ENCODE results near the gene PLCB1. TPM values are rescaled to one million over a fixed set of nuclear protein-coding genes. Genes with fewer than 3 reads are reported as not detected.

The PLCB1 gene
- total RNA-seq, 1 donor: 46.5 TPM

DNA sequence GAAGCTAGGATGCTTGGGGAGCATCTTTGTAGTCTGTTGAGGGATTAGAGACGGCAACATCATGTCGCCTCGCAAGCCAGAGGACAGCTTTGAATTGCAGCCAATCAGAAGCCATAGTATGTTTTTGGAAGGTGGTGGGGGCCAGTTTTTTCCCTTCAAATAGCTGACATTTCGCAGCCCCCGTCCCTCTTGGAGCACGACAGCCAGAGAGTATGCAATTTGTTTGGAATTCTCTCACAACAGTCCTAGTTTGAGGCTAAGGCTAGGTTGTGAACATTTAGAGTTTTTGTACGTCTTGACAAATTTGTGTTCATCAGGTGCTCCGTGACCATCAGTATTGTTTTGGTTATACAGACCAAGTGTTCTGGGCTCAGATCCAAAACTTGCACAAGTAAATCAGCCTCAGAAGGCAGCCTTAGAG, 83.3 kb downstream of the PLCB1 start:
- TF ChIP-seq, protein P1, sequence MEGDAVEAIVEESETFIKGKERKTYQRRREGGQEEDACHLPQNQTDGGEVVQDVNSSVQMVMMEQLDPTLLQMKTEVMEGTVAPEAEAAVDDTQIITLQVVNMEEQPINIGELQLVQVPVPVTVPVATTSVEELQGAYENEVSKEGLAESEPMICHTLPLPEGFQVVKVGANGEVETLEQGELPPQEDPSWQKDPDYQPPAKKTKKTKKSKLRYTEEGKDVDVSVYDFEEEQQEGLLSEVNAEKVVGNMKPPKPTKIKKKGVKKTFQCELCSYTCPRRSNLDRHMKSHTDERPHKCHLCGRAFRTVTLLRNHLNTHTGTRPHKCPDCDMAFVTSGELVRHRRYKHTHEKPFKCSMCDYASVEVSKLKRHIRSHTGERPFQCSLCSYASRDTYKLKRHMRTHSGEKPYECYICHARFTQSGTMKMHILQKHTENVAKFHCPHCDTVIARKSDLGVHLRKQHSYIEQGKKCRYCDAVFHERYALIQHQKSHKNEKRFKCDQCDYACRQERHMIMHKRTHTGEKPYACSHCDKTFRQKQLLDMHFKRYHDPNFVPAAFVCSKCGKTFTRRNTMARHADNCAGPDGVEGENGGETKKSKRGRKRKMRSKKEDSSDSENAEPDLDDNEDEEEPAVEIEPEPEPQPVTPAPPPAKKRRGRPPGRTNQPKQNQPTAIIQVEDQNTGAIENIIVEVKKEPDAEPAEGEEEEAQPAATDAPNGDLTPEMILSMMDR (IDR thresholded peaks at IDR 0.05; ENCODE audit: insufficient read depth, low read length): no peak
- no peak overlapping the region for H3K4me3 ChIP-seq (ENCODE audit: low read depth, low read length)
- peak; percentile 54 for DNase-seq (ENCODE audit: low read depth)

GRCh38 chr20:8216375-8217200, 84.5 kb downstream of the PLCB1 start:
- no peak overlapping the region for H3K4me3 ChIP-seq (ENCODE audit: low read depth, low read length)
- TF ChIP-seq, protein P1 (IDR thresholded peaks at IDR 0.05; ENCODE audit: insufficient read depth, low read length): no peak
- DNase-seq (ENCODE audit: low read depth): no peak

- TF ChIP-seq, protein P1 (IDR thresholded peaks at IDR 0.05; ENCODE audit: insufficient read depth, low read length): no peak
- no peak overlapping the region for H3K4me3 ChIP-seq (ENCODE audit: low read depth, low read length)
- peak; percentile 66 for DNase-seq (ENCODE audit: low read depth)
Observed at GRCh38 chr20:8218861-8219260, 86.8 kb downstream of the PLCB1 start.

GRCh38 chr20:8219403-8219802, 87.3 kb downstream of the PLCB1 start:
- H3K4me3 ChIP-seq (ENCODE audit: low read depth, low read length): no peak overlapping the region
- TF ChIP-seq, protein P1 (IDR thresholded peaks at IDR 0.05; ENCODE audit: insufficient read depth, low read length): no peak
- DNase-seq (ENCODE audit: low read depth): no peak

GRCh38 chr20:8220716-8221115, 88.7 kb downstream of the PLCB1 start:
- peak; percentile 39 for DNase-seq (ENCODE audit: low read depth)
- TF ChIP-seq, protein P1 (IDR thresholded peaks at IDR 0.05; ENCODE audit: insufficient read depth, low read length): no peak
- no peak overlapping the region for H3K4me3 ChIP-seq (ENCODE audit: low read depth, low read length)

- no peak for DNase-seq (ENCODE audit: low read depth)
- no peak overlapping the region for H3K4me3 ChIP-seq (ENCODE audit: low read depth, low read length)
- TF ChIP-seq, protein P1 (IDR thresholded peaks at IDR 0.05; ENCODE audit: insufficient read depth, low read length): no peak
Observed at GRCh38 chr20:8221887-8222419, 89.9 kb downstream of the PLCB1 start.
